OCI-LY1 (cell line): ENCODE measurements around the gene TPH2.

Experiments used
- H2AFZ ChIP-seq: fragments of 200-600 bp; sonication (generic), shearing (Covaris generic); 2 replicates; pipeline ENCODE4 v1.6.0; 2014; ENCODE audit warnings: antibody characterized with exemption, mild to moderate bottlenecking, low read length
- H3F3A ChIP-seq: fragments of 200-600 bp; sonication (generic), shearing (Covaris generic); 2 replicates; pipeline ENCODE4 v1.6.0; 2014; ENCODE audit warnings: mild to moderate bottlenecking, antibody characterized with exemption, low read length, moderate library complexity; ENCODE audit not compliant: insufficient read depth
- H3K27ac ChIP-seq: fragments of 200-600 bp; sonication (generic); 2 replicates; pipeline ENCODE4 v1.5.1; 2014; ENCODE audit warnings: low read length, mixed run types, mild to moderate bottlenecking, low read depth; ENCODE audit not compliant: poor library complexity, severe bottlenecking
- H3K27me3 ChIP-seq: fragments of 200-600 bp; sonication (generic); 2 replicates; pipeline ENCODE4 v1.6.0; 2014; ENCODE audit warnings: antibody characterized with exemption, mild to moderate bottlenecking, low read length, moderate library complexity; ENCODE audit not compliant: insufficient read depth
- H3K36me3 ChIP-seq: fragments of 200-600 bp; sonication (generic); 2 replicates; pipeline ENCODE4 v1.6.1; 2014; ENCODE audit warnings: mild to moderate bottlenecking, antibody characterized with exemption, low read length, moderate library complexity, mixed read lengths; ENCODE audit not compliant: insufficient read depth
- H3K4me1 ChIP-seq: fragments of 200-600 bp; sonication (generic); 2 replicates; pipeline ENCODE4 v1.5.1; 2014; ENCODE audit warnings: mild to moderate bottlenecking, low read length, moderate library complexity; ENCODE audit not compliant: insufficient read depth, severe bottlenecking
- H3K4me2 ChIP-seq: fragments of 200-600 bp; sonication (generic), shearing (Covaris generic); 2 replicates; pipeline ENCODE4 v1.6.1; 2014; ENCODE audit warnings: low read length
- H3K4me3 ChIP-seq: fragments of 200-600 bp; sonication (generic); 2 replicates; pipeline ENCODE4 v1.5.1; 2014; ENCODE audit warnings: low read length, low read depth, mild to moderate bottlenecking, mixed read lengths; ENCODE audit not compliant: poor library complexity, severe bottlenecking
- H3K79me2 ChIP-seq: fragments of 200-600 bp; shearing (Covaris generic); 2 replicates; pipeline ENCODE4 v1.6.1; 2016; ENCODE audit warnings: mixed run types, low read length, mixed read lengths; ENCODE audit not compliant: insufficient read depth
- H3K9ac ChIP-seq: fragments of 200-600 bp; sonication (generic), shearing (Covaris generic); 2 replicates; pipeline ENCODE4 v1.6.1; 2014; ENCODE audit warnings: mild to moderate bottlenecking, low read length, mixed read lengths
- H3K9me2 ChIP-seq: fragments of 200-600 bp; sonication (generic), shearing (Covaris generic); 2 replicates; pipeline ENCODE4 v1.6.1; 2014; ENCODE audit warnings: low read depth, mild to moderate bottlenecking, low read length, mixed read lengths
- H3K9me3 ChIP-seq: fragments of 200-600 bp; shearing (Covaris generic); 2 replicates; pipeline ENCODE4 v1.6.1; 2014; ENCODE audit warnings: low read length, mixed read lengths
- H4K20me1 ChIP-seq: fragments of 200-600 bp; sonication (generic), shearing (Covaris generic); 2 replicates; pipeline ENCODE4 v1.6.0; 2016; ENCODE audit warnings: mild to moderate bottlenecking, low read length; ENCODE audit not compliant: insufficient read depth
- CTCF ChIP-seq: fragments of 200-600 bp; sonication (generic), shearing (Covaris generic); IDR thresholded peaks from 2 replicates; pipeline ENCODE4 v1.5.1; 2017; ENCODE audit warnings: mild to moderate bottlenecking, antibody characterized with exemption, low read length, moderate library complexity, mixed read lengths
- EZH2 ChIP-seq: fragments of 200-600 bp; sonication (generic), shearing (Covaris generic); IDR thresholded peaks from 2 replicates; pipeline ENCODE4 v1.8.0; 2017; ENCODE audit warnings: borderline replicate concordance, mixed run types, mild to moderate bottlenecking, antibody characterized with exemption, low read length, moderate library complexity, mixed read lengths

TPH2 gene

GRCh38 chr12:71972441-71973074, 33.9 kb downstream of the TPH2 start:
- H3K27ac ChIP-seq: no peak overlapping the region
- no peaks in the 10 kb centered on the region for H3K27me3 ChIP-seq
- H3K4me1 ChIP-seq: no peaks in the 10 kb centered on the region
- no peak overlapping the region for H2AFZ ChIP-seq
- no peaks in the 10 kb centered on the region for H3K79me2 ChIP-seq
- no peak overlapping the region for H3K9ac ChIP-seq
- no peak overlapping the region for H3K4me3 ChIP-seq
- H3F3A ChIP-seq: no peaks in the 10 kb centered on the region
- TF ChIP-seq CTCF (no peak), EZH2 (no peak)
- no peaks in the 10 kb centered on the region for H3K9me3 ChIP-seq
- no peaks in the 10 kb centered on the region for H3K36me3 ChIP-seq
- no peaks in the 10 kb centered on the region for H4K20me1 ChIP-seq
- no peak overlapping the region for H3K4me2 ChIP-seq
- H3K9me2 ChIP-seq: no peaks in the 10 kb centered on the region

GRCh38 chr12:71973687-71974086, 35.0 kb downstream of the TPH2 start:
- H3K4me3 ChIP-seq: no peak overlapping the region
- no peaks in the 10 kb centered on the region for H4K20me1 ChIP-seq
- no peaks in the 10 kb centered on the region for H3K9me3 ChIP-seq
- H3K9me2 ChIP-seq: no peaks in the 10 kb centered on the region
- no peak overlapping the region for H3K9ac ChIP-seq
- H3K36me3 ChIP-seq: no peaks in the 10 kb centered on the region
- no peak overlapping the region for H2AFZ ChIP-seq
- no peaks in the 10 kb centered on the region for H3K27me3 ChIP-seq
- no peak overlapping the region for H3K4me2 ChIP-seq
- TF ChIP-seq CTCF (no peak), EZH2 (no peak)
- no peaks in the 10 kb centered on the region for H3F3A ChIP-seq
- H3K79me2 ChIP-seq: no peaks in the 10 kb centered on the region
- no peak overlapping the region for H3K27ac ChIP-seq
- H3K4me1 ChIP-seq: no peaks in the 10 kb centered on the region

- Histone ChIP-seq H3K36me3 (no peaks in the 10 kb centered on the region), H3F3A (no peaks in the 10 kb centered on the region), H3K4me2 (no peak overlapping the region), H3K4me1 (no peaks in the 10 kb centered on the region), H3K27ac (no peak overlapping the region), H3K9me3 (no peaks in the 10 kb centered on the region), H3K9me2 (no peaks in the 10 kb centered on the region), H2AFZ (no peak overlapping the region), H3K79me2 (no peaks in the 10 kb centered on the region), H4K20me1 (no peaks in the 10 kb centered on the region), H3K9ac (no peak overlapping the region), H3K4me3 (no peak overlapping the region), H3K27me3 (no peaks in the 10 kb centered on the region)
- no peak for TF ChIP-seq EZH2
- no peak for TF ChIP-seq CTCF
These were observed 41.9 kb downstream of the TPH2 start for GRCh38 chr12:71980538-71980937.
